Renal pelvis (tissue), 3 donors: ENCODE results near the gene GARIN5B. TPM values are rescaled to one million over a fixed set of nuclear protein-coding genes. Genes with fewer than 3 reads are reported as not detected.

Source experiments
- polyA plus RNA-seq, 3 donors: library from polyadenylated mRNA; unstranded; fragments of 120-200 nt; gene quantifications; one replicate each; pipeline ENCODE4 v1.2.1, GENCODE V29; 2013; ENCODE audit not compliant: insufficient read length in 3 of 3

Gene GARIN5B
- polyA plus RNA-seq, 3 donors, result 0.13 to 0.31 (median 0.14) TPM

Other genes with a start within 250 kb of the GARIN5B start
- 100 to 1,000 TPM in 2 of 3 donors, 10 to 100 TPM in 1; 99.9 to 114 (median 104) TPM for gene PPP1R12C, start 245.6 kb downstream of the GARIN5B start, polyA plus RNA-seq
- 1 to 10 TPM; 4.6 to 6.7 (median 5.3) TPM for gene TNNT1, start 214.1 kb downstream of the GARIN5B start, polyA plus RNA-seq
- 1 to 10 TPM; 4.2 to 7.5 (median 6.3) TPM for gene TNNI3, start 205.5 kb downstream of the GARIN5B start, polyA plus RNA-seq
- 10 to 100 TPM in 1 of 3 donors, 1 to 10 TPM in 2; 6.7 to 11.7 (median 9.2) TPM for gene DNAAF3, start 196.6 kb downstream of the GARIN5B start, polyA plus RNA-seq
- gene SYT5, start 183.0 kb downstream of the GARIN5B start, polyA plus RNA-seq, result under 1 TPM; 0.30 to 0.47 (median 0.41) TPM
- gene PTPRH, start 153.8 kb downstream of the GARIN5B start, polyA plus RNA-seq, result under 1 TPM; 0.16 to 0.24 (median 0.17) TPM
- gene TMEM86B, start 134.5 kb downstream of the GARIN5B start, polyA plus RNA-seq, result 1 to 10 TPM; 4.4 to 6.5 (median 4.6) TPM
- 10 to 100 TPM; 48.3 to 52.8 (median 52.6) TPM for gene PPP6R1, start 104.2 kb downstream of the GARIN5B start, polyA plus RNA-seq
- gene HSPBP1, start 83.2 kb downstream of the GARIN5B start, polyA plus RNA-seq, result 10 to 100 TPM; 36.4 to 49.5 (median 42.5) TPM
- 10 to 100 TPM; 11.5 to 18.7 (median 16.5) TPM for gene BRSK1, start 79.3 kb downstream of the GARIN5B start, polyA plus RNA-seq
- 1 to 10 TPM; 1.4 to 1.6 (median 1.6) TPM for gene TMEM150B, start 37.9 kb downstream of the GARIN5B start, polyA plus RNA-seq
- gene KMT5C, start 23.4 kb downstream of the GARIN5B start, polyA plus RNA-seq, result 10 to 100 TPM; 21.5 to 37.2 (median 33.0) TPM
- gene COX6B2, start 8.5 kb downstream of the GARIN5B start, polyA plus RNA-seq, result 1 to 10 TPM in 2 of 3 donors, under 1 TPM in 1; 0.97 to 2.0 (median 1.3) TPM
- 1 to 10 TPM; 1.2 to 2.0 (median 1.5) TPM for gene IL11, start 7.2 kb upstream of the GARIN5B start, polyA plus RNA-seq
- gene TMEM190, start 13.6 kb upstream of the GARIN5B start, polyA plus RNA-seq, result under 1 TPM; 0.41 to 0.81 (median 0.55) TPM
- 1 to 10 TPM in 1 of 3 donors, under 1 TPM in 2; 0.61 to 1.2 (median 0.91) TPM for gene TMEM238, start 21.0 kb upstream of the GARIN5B start, polyA plus RNA-seq
- 1,000 to 10,000 TPM; 1,015 to 1,277 (median 1,113) TPM for gene RPL28, start 22.7 kb upstream of the GARIN5B start, polyA plus RNA-seq
- gene UBE2S, start 44.5 kb upstream of the GARIN5B start, polyA plus RNA-seq, result 10 to 100 TPM; 45.2 to 74.8 (median 57.4) TPM
- gene SHISA7, start 80.0 kb upstream of the GARIN5B start, polyA plus RNA-seq, result under 1 TPM; 0.10 to 0.31 (median 0.26) TPM
- 10 to 100 TPM; 42.6 to 52.1 (median 50.0) TPM for gene ISOC2, start 98.4 kb upstream of the GARIN5B start, polyA plus RNA-seq
- gene C19orf85, start 101.5 kb upstream of the GARIN5B start, polyA plus RNA-seq, result not detected
- gene ZNF628, start 113.4 kb upstream of the GARIN5B start, polyA plus RNA-seq, result 1 to 10 TPM; 5.1 to 6.8 (median 5.2) TPM
- 10 to 100 TPM; 45.7 to 58.9 (median 58.8) TPM for gene NAT14, start 121.9 kb upstream of the GARIN5B start, polyA plus RNA-seq
- 1 to 10 TPM; 1.6 to 4.1 (median 2.1) TPM for gene SSC5D, start 125.2 kb upstream of the GARIN5B start, polyA plus RNA-seq
- 1 to 10 TPM in 2 of 3 donors, under 1 TPM in 1; 0.99 to 2.3 (median 1.5) TPM for gene SBK2, start 173.9 kb upstream of the GARIN5B start, polyA plus RNA-seq
- gene SBK3, start 182.3 kb upstream of the GARIN5B start, polyA plus RNA-seq, result under 1 TPM in 2 of 3 donors, not detected in 1; 0.11 to 0.44 TPM
- 10 to 100 TPM; 21.5 to 23.7 (median 22.9) TPM for gene ZNF579, start 217.6 kb upstream of the GARIN5B start, polyA plus RNA-seq
- gene FIZ1, start 236.3 kb upstream of the GARIN5B start, polyA plus RNA-seq, result 10 to 100 TPM; 25.2 to 27.9 (median 25.6) TPM
- 10 to 100 TPM; 10.5 to 13.2 (median 12.4) TPM for gene ZNF524, start 237.0 kb upstream of the GARIN5B start, polyA plus RNA-seq
- 10 to 100 TPM in 2 of 3 donors, 1 to 10 TPM in 1; 9.9 to 13.5 (median 11.6) TPM for gene ZNF865, start 242.4 kb upstream of the GARIN5B start, polyA plus RNA-seq